ENCODE results near the gene HIPK1. TPM values are rescaled to one million over a fixed set of nuclear protein-coding genes. Genes with fewer than 3 reads are reported as not detected.

Gene HIPK1
- total and polyA plus RNA-seq, 2 of the 13 experiments (the other 11 are each of a cell fraction or from before 2014, with no cell fraction given), result 20.8 to 33.4 TPM

GRCh38 chr1:113905435-113905861 lies 23.7 kb upstream of the HIPK1 start (continued):
- TF ChIP-seq ZNF670 (CRISPR knock-in tag; IDR thresholded peaks at IDR 0.05; ENCODE audit: borderline replicate concordance) (no peak), ZNF576 (CRISPR knock-in tag; IDR thresholded peaks at IDR 0.05) (no peak), ZFP1 (CRISPR knock-in tag; IDR thresholded peaks at IDR 0.05) (no peak; the same call in 1 of the 2 replicates), GMEB1 (CRISPR knock-in tag; IDR thresholded peaks at IDR 0.05; ENCODE audit: borderline replicate concordance) (0 out of 2 replicates have a peak, but pooled peaks have one; percentile 28), PRPF4 (IDR thresholded peaks at IDR 0.05; ENCODE audit: low read depth, low read length, poor library complexity, severe bottlenecking) (no peak), ZNF672 (CRISPR knock-in tag; IDR thresholded peaks at IDR 0.05) (no peak), ZNF792 (CRISPR knock-in tag; IDR thresholded peaks at IDR 0.05) (no peak), ZNF704 (CRISPR knock-in tag; IDR thresholded peaks at IDR 0.05; ENCODE audit: borderline replicate concordance) (no peak), FLYWCH1 (CRISPR knock-in tag; IDR thresholded peaks at IDR 0.05) (no peak), ZNF232 (CRISPR knock-in tag; IDR thresholded peaks at IDR 0.05; ENCODE audit: borderline replicate concordance) (peak; percentile 19; the same call in 1 of the 2 replicates), MEF2D (CRISPR knock-in tag; IDR thresholded peaks at IDR 0.05) (0 out of 2 replicates have a peak, but pooled peaks have one; percentile 12), HDAC1 (CRISPR knock-in tag; IDR thresholded peaks at IDR 0.05) (0 out of 2 replicates have a peak, but pooled peaks have one; percentile 2), ZFP82 (CRISPR knock-in tag; IDR thresholded peaks at IDR 0.05; ENCODE audit: borderline replicate concordance) (peak; percentile 84; the same call in 1 of the 2 replicates), CAMTA2 (CRISPR knock-in tag; IDR thresholded peaks at IDR 0.05; ENCODE audit: borderline replicate concordance) (no peak), ZNF766 (CRISPR knock-in tag; IDR thresholded peaks at IDR 0.05; ENCODE audit: borderline replicate concordance) (no peak), ZNF414 (CRISPR knock-in tag; IDR thresholded peaks at IDR 0.05) (no peak), ADNP (CRISPR knock-in tag; IDR thresholded peaks at IDR 0.05) (no peak), ZSCAN30 (CRISPR knock-in tag; IDR thresholded peaks at IDR 0.05) (no peak), SALL2 (CRISPR knock-in tag; IDR thresholded peaks at IDR 0.05) (no peak), ATM (IDR thresholded peaks at IDR 0.05; ENCODE audit: borderline replicate concordance) (no peak), MIXL1 (CRISPR knock-in tag; IDR thresholded peaks at IDR 0.05) (no peak), BCLAF1 (IDR thresholded peaks at IDR 0.05) (no peak), ZMYM3 (CRISPR knock-in tag; IDR thresholded peaks at IDR 0.05) (peak; percentile 10; the same call in 1 of the 2 replicates), ZNF567 (CRISPR knock-in tag; IDR thresholded peaks at IDR 0.05; ENCODE audit: borderline replicate concordance) (no peak), HOXA5 (CRISPR knock-in tag; IDR thresholded peaks at IDR 0.05) (no peak; the same call in 1 of the 2 replicates), EEA1 (CRISPR knock-in tag; IDR thresholded peaks at IDR 0.05; ENCODE audit: borderline replicate concordance) (no peak)
